GM18498 (cell line): ENCODE measurements around the gene ZNRD2.
"Not testable (repeated sequence)": the region's sequence is repeated elsewhere in the genome, so short reads cannot be mapped to it uniquely, and the experiment has no call there.

Experiments
- ATAC-seq: cut with Tn5 transposase; IDR thresholded peaks from one replicate; pipeline ENCODE4 v1.9.1; 2021; ENCODE audit warnings: mild to moderate bottlenecking, moderate library complexity; ENCODE audit not compliant: unreplicated experiment

Gene ZNRD2

GRCh38 chr11:65569973-65570918 is at the start of gene ZNRD2:
Gene ZNRD2, plus strand, starts transcription at chr11:65570477. Its CDS starts 15 bp downstream, at chr11:65570492.
- peak; percentile 65 for ATAC-seq

GRCh38 chr11:65521777-65522521 is 48.3 kb upstream of the ZNRD2 start:
- ATAC-seq: not testable (repeated sequence)

- ATAC-seq: not testable (repeated sequence)
Measured at GRCh38 chr11:65522718-65523630, 47.3 kb upstream of the ZNRD2 start.

GRCh38 chr11:65523631-65523968 is 46.7 kb upstream of the ZNRD2 start:
- ATAC-seq: not testable (repeated sequence)

GRCh38 chr11:65524014-65524740 is 46.1 kb upstream of the ZNRD2 start:
- no peak for ATAC-seq

- peak; percentile 70 for ATAC-seq
Measured at GRCh38 chr11:65524741-65525545, 45.3 kb upstream of the ZNRD2 start, which contains the start of gene SCYL1. Gene SCYL1, plus strand, starts transcription at chr11:65525083. Its CDS starts 71 bp downstream, at chr11:65525154.

GRCh38 chr11:65525546-65526480 is 44.5 kb upstream of the ZNRD2 start:
- ATAC-seq: no peak

GRCh38 chr11:65526744-65527143 is 43.5 kb upstream of the ZNRD2 start:
- ATAC-seq: no peak

GRCh38 chr11:65528819-65529350 is 41.4 kb upstream of the ZNRD2 start:
- ATAC-seq: no peak

- no peak for ATAC-seq
Measured at GRCh38 chr11:65529475-65530156, 40.7 kb upstream of the ZNRD2 start.

- ATAC-seq: no peak
Measured at GRCh38 chr11:65530157-65530496, 40.1 kb upstream of the ZNRD2 start.

GRCh38 chr11:65532388-65533064 is 37.8 kb upstream of the ZNRD2 start:
- no peak for ATAC-seq

GRCh38 chr11:65535102-65535501 is 35.2 kb upstream of the ZNRD2 start:
- ATAC-seq: no peak

GRCh38 chr11:65536412-65537295 is 33.6 kb upstream of the ZNRD2 start:
- ATAC-seq: no peak

GRCh38 chr11:65537296-65537597 is 33.0 kb upstream of the ZNRD2 start:
- no peak for ATAC-seq

- no peak for ATAC-seq
Measured at GRCh38 chr11:65537620-65538231, 32.6 kb upstream of the ZNRD2 start.
